ENCODE data around the gene DGKG. TPM values are rescaled to one million over a fixed set of nuclear protein-coding genes. Genes with fewer than 3 reads are reported as not detected.

DGKG gene
- total and polyA plus RNA-seq, 2 of the 8 experiments (the other 6 are each of a cell fraction or from before 2014, with no cell fraction given), result 0.30 to 0.48 TPM

DNA sequence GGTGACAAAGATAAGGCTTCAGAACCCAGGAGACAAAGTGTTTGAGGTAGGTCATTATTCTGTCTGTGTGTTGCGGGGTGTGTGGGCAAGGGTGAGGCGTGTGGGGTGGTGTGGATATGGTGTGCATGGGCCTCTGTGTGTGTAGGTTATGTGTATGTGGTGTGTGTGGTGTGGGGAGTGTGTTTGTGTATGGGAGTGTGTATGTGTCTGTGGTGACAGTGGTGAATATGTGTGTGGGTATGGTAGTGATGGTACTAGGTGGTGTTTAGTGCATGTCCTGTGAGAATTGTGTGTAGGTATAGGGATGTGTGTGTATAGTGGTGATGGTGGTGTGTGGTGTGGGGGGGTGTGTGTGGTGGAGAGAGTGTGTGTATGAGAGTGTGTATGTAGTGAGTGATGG is 236.9 kb downstream of the DGKG start:
- no peak overlapping the region for H3K27ac ChIP-seq (ENCODE audit: low read depth, low read length)
- H3K4me1 ChIP-seq (replicated peaks in 1 of 4; ENCODE audit: control insufficient read depth in 3 of 4, insufficient read depth in 4 of 4, low read length in 3 of 4), result peaks cover 5 to 14% (median 8%) of the 10 kb centered on the region in 4 experiments; a peak in 4 of 7 replicates
- no peaks in the 10 kb centered on the region for H3K79me1 ChIP-seq (ENCODE audit: low read depth, low read length)
- H4K20me1 ChIP-seq (replicated peaks in 1 of 2; ENCODE audit: control insufficient read depth in 1 of 2, insufficient read depth in 2 of 2, low read length in 2 of 2), result peaks cover 0 to 3% of the 10 kb centered on the region in 2 experiments
- no peak overlapping the region for H2BK120ac ChIP-seq (replicated peaks; ENCODE audit: low read depth, low read length)
- H3K14ac ChIP-seq (ENCODE audit: insufficient read length), result no peak overlapping the region
- H3K27me3 ChIP-seq (replicated peaks in 1 of 4; ENCODE audit: control insufficient read depth in 3 of 4, extremely low read depth in 1 of 4, insufficient read depth in 3 of 4, low read length in 3 of 4), result no peaks in the 10 kb centered on the region; a peak in 1 of 7 replicates
- H3K23ac ChIP-seq (ENCODE audit: insufficient read length), result no peak overlapping the region
- no peaks in the 10 kb centered on the region for H3K9me3 ChIP-seq (ENCODE audit: insufficient read depth in 2 of 2, low read depth in 1 of 2, low read length in 1 of 2)
- H2BK15ac ChIP-seq (ENCODE audit: low read length), result peak overlapping the region; percentile 98; the same call in 1 of the 2 replicates
- peak overlapping the region; percentile 87 for H2AK5ac ChIP-seq (ENCODE audit: low read depth, low read length)
- H3K36me3 ChIP-seq (ENCODE audit: control insufficient read depth in 2 of 4, insufficient read depth in 4 of 4, low read length in 3 of 4), result no peaks in the 10 kb centered on the region; a peak in 1 of 8 replicates
- H3K4me2 ChIP-seq (ENCODE audit: insufficient read depth in 1 of 2, low read depth in 2 of 2, low read length in 2 of 2), result no peak overlapping the region; a peak in 1 of 4 replicates
- ChIA-PET POLR2A (ENCODE audit: partially characterized antibody) (interaction anchor here (1.1 kb wide), 1 partner anchor 16 kb away, joined by 8 read pairs; the partner anchor contains the start of gene ETV5), CTCF (ENCODE audit: partially characterized antibody) (interaction anchor here (1.6 kb wide), 1 partner anchor 148 kb away, joined by 5 read pairs; no protein-coding TSS in a partner anchor)
- H2BK12ac ChIP-seq (ENCODE audit: low read depth, low read length), result peak overlapping the region; percentile 86; the same call in 1 of the 2 replicates
- FAIRE-seq (no peak), DNase-seq (ENCODE audit: low read depth in 1 of 2, low spot score in 2 of 2) (no peak)
- no peak overlapping the region for H4K8ac ChIP-seq (ENCODE audit: extremely low read depth, insufficient read depth, low read length)
- H4K5ac ChIP-seq (ENCODE audit: insufficient read length, low read depth, low read length), result no peak overlapping the region
- H3K9ac ChIP-seq (replicated peaks in 1 of 4; ENCODE audit: extremely low read depth in 1 of 4, low read depth in 3 of 4, low read length in 3 of 4), result no peak overlapping the region
- no peak overlapping the region for H2BK20ac ChIP-seq (ENCODE audit: low read length)
- no peak overlapping the region for H3K4me3 ChIP-seq (ENCODE audit: extremely low read depth in 1 of 4, insufficient read depth in 2 of 4, low read depth in 3 of 4, low read length in 4 of 4)
- no peaks in the 10 kb centered on the region for H3K79me2 ChIP-seq (ENCODE audit: control insufficient read depth in 1 of 2, insufficient read depth in 2 of 2, low read length in 2 of 2)
- H3K23me2 ChIP-seq (ENCODE audit: low read depth, low read length), result peaks cover 17% of the 10 kb centered on the region; the same call in 1 of the 2 replicates
- no peak overlapping the region for H3K4ac ChIP-seq (replicated peaks; ENCODE audit: insufficient read length, low read depth, low read length)
- 68% methylated on average over 2 of the region's 2 CpGs; no CpG with 5 or more reads in 1 of the 2 experiments for WGBS, 2 experiments (ENCODE audit: extremely low coverage in 1 of 2, insufficient coverage in 1 of 2, insufficient read length in 1 of 2, insufficient replicate concordance in 2 of 2, low coverage in 1 of 2, low lambda C conversion rate in 2 of 2, missing lambda C conversion rate in 1 of 2)
- no peak overlapping the region for H2AFZ ChIP-seq (ENCODE audit: low read length)
- no peak overlapping the region for H3K56ac ChIP-seq (replicated peaks; ENCODE audit: insufficient read length, low read depth, low read length)
- no peak overlapping the region for H3K18ac ChIP-seq (ENCODE audit: extremely low read depth, low read length)
- H2BK5ac ChIP-seq (ENCODE audit: low read depth, low read length), result no peak overlapping the region; the same call in 1 of the 2 replicates
- H4K91ac ChIP-seq (replicated peaks; ENCODE audit: insufficient read length, low read length), result no peak overlapping the region
- TF ChIP-seq CTBP2 (IDR thresholded peaks at IDR 0.05; ENCODE audit: borderline replicate concordance, insufficient read depth, insufficient read length, low read length), result no peak
- TF ChIP-seq EGR1 (IDR thresholded peaks at IDR 0.05; ENCODE audit: borderline replicate concordance, low read depth, low read length), result no peak
- no peak for TF ChIP-seq RBBP5 (IDR thresholded peaks at IDR 0.05; ENCODE audit: borderline replicate concordance, low read depth, low read length)
- no peak for TF ChIP-seq SIX5 (IDR thresholded peaks at IDR 0.05; ENCODE audit: low read depth, low read length)
- no peak for TF ChIP-seq BCL11A (IDR thresholded peaks at IDR 0.05; ENCODE audit: low read depth in 2 of 2, low read length in 2 of 2)
- no peak for TF ChIP-seq SP2 (IDR thresholded peaks at IDR 0.05; ENCODE audit: low read length)
- TF ChIP-seq CBX8 (IDR thresholded peaks at IDR 0.05; ENCODE audit: borderline replicate concordance, low read depth, low read length), result no peak
- no peak for TF ChIP-seq SP4 (IDR thresholded peaks at IDR 0.05; ENCODE audit: low read length)
- TF ChIP-seq RNF2 (IDR thresholded peaks at IDR 0.05; ENCODE audit: borderline replicate concordance, low read depth, low read length, missing control alignments, poor library complexity, severe bottlenecking), result no peak
- no peak for TF ChIP-seq EP300 (IDR thresholded peaks at IDR 0.05; ENCODE audit: borderline replicate concordance in 1 of 2, low read depth in 2 of 2, low read length in 2 of 2)
- TF ChIP-seq POLR2A (IDR thresholded peaks at IDR 0.05; ENCODE audit: control extremely low read depth in 1 of 2, low read depth in 2 of 2, low read length in 2 of 2), result no peak
- TF ChIP-seq JUND (IDR thresholded peaks at IDR 0.05; ENCODE audit: low read length), result no peak
- TF ChIP-seq JUN (IDR thresholded peaks at IDR 0.05; ENCODE audit: low read depth, low read length), result no peak
- TF ChIP-seq SRF (IDR thresholded peaks at IDR 0.05; ENCODE audit: low read depth, low read length), result no peak
